K562 (cell line): ENCODE data around the gene IGDCC3. TPM values are rescaled to one million over a fixed set of nuclear protein-coding genes. Genes with fewer than 3 reads are reported as not detected.

Source experiments
- C11orf30 ChIP-seq: fragments of 450-650 bp; IDR thresholded peaks from 2 replicates; pipeline ENCODE4 v1.6.1; 2016; ENCODE audit warnings: low read depth, mild to moderate bottlenecking
- E2F1 ChIP-seq: sonication (generic); formaldehyde crosslinking; IDR thresholded peaks from 2 replicates; pipeline ENCODE4 v1.8.1; 2023; ENCODE audit warnings: mild to moderate bottlenecking, missing genetic modification reagents, moderate library complexity
- MNT ChIP-seq, 2 experiments: fragments of 450-650 bp; conservative IDR thresholded peaks; 2 replicates each; pipeline ENCODE4 v1.6.1; 2017; ENCODE audit warnings: mild to moderate bottlenecking in 2 of 2, moderate library complexity in 2 of 2
- PBX2 ChIP-seq, 2 experiments: IDR thresholded peaks in 1 of 2; conservative IDR thresholded peaks in 1 of 2; 2 replicates each; pipeline ENCODE4 v1.6.1; 2016; ENCODE audit warnings: low read depth in 2 of 2, mild to moderate bottlenecking in 1 of 2, missing compliant biosample characterization in 1 of 2, missing genetic modification characterization in 1 of 2, moderate library complexity in 1 of 2
- polyA plus RNA-seq, 8 experiments: library from polyadenylated mRNA; depleted of rRNA in 4 of 8; stranded (reverse) in 5 of 8; unstranded in 3 of 8; fragments of >200 nt; fragmentation: Nextera tagmentation in 2 of 8; fragmentation: Illumina TruSeq in 1 of 8; extraction: Ambion mirVana in 2 of 8; extraction: Trizol in 1 of 8; gene quantifications; 2 replicates each; pipeline versions ENCODE4 v1.2.1 to v1.2.3, GENCODE V29; 2011 to 2014; ENCODE audit warnings: inconsistent platforms in 1 of 8, missing spikeins in 1 of 8
- total RNA-seq, 7 experiments: library from RNA; depleted of rRNA in 6 of 7; stranded (reverse); fragments of >200 nt in 6 of 7; fragmentation: Illumina TruSeq in 2 of 7; extraction: Trizol in 2 of 7; gene quantifications; 2 replicates each; pipeline versions ENCODE4 v1.2.1 to v1.2.3, GENCODE V29; 2011 to 2021; ENCODE audit warnings: low replicate concordance in 1 of 7

IGDCC3 gene
- total and polyA plus RNA-seq, 9 of the 15 experiments (the other 6 are each of a cell fraction or from before 2014, with no cell fraction given) = not detected

GRCh38 chr15:65374821-65375401, 2.9 kb downstream of the IGDCC3 start (continued):
- TF ChIP-seq PBX2 (CRISPR knock-in tag; IDR thresholded peaks at IDR 0.05; ENCODE audit: low read depth) (no peak), PBX2 (tag; conservative IDR thresholded peaks at IDR 0.05; ENCODE audit: low read depth) (no peak), C11orf30 (no peak), MNT (conservative IDR thresholded peaks at IDR 0.05) (no peak), E2F1 (CRISPR knock-in tag) (no peak)
